Breast epithelium (tissue), 4 donors: ENCODE measurements around the gene UBR3. TPM values are rescaled to one million over a fixed set of nuclear protein-coding genes. Genes with fewer than 3 reads are reported as not detected.
"Not testable (repeated sequence)": the region's sequence is repeated elsewhere in the genome, so short reads cannot be mapped to it uniquely, and the experiment has no call there.

Experiments used
- DNase-seq, 2 donors: peaks; one replicate each; pipeline ENCODE4 v3.0.0-alpha.2; 2019; ENCODE audit warnings: low spot score in 2 of 2
- H3K27ac ChIP-seq, 2 donors: fragments of 200-600 bp; sonication (generic) in 1 of 2; one replicate each; pipeline ENCODE4 v1.5.1; 2016 to 2019; ENCODE audit warnings: mild to moderate bottlenecking in 1 of 2
- H3K27me3 ChIP-seq, 2 donors: fragments of 200-600 bp; sonication (generic) in 1 of 2; one replicate each; pipeline versions ENCODE4 v1.5.1 to v1.6.0; 2017 to 2019; ENCODE audit warnings: control low read depth in 1 of 2, mild to moderate bottlenecking in 1 of 2
- H3K36me3 ChIP-seq: fragments of 200-600 bp; one replicate; pipeline ENCODE4 v1.5.1; 2019
- H3K4me1 ChIP-seq, 2 donors: fragments of 200-600 bp; sonication (generic); one replicate each; pipeline ENCODE4 v1.5.1; 2016 to 2019; ENCODE audit warnings: control low read depth in 1 of 2
- H3K4me3 ChIP-seq, 3 donors: fragments of 200-600 bp; sonication (generic); 1 replicate in 2 of 3; 2 replicates in 1 of 3; pipeline ENCODE4 v1.5.1; 2016 to 2019; ENCODE audit warnings: mild to moderate bottlenecking in 3 of 3, moderate library complexity in 2 of 3
- H3K9me3 ChIP-seq, 2 donors: fragments of 200-600 bp; sonication (generic) in 1 of 2; one replicate each; pipeline ENCODE4 v1.5.1; 2016 to 2019; ENCODE audit warnings: control low read depth in 1 of 2
- POLR2A ChIP-seq: fragments of 450-650 bp; IDR thresholded peaks from one replicate; pipeline ENCODE4 v1.6.1; 2016; ENCODE audit warnings: antibody characterized with exemption, mild to moderate bottlenecking, moderate library complexity
- POLR2AphosphoS5 ChIP-seq, 3 donors: sonication (generic); formaldehyde crosslinking; IDR thresholded peaks; one replicate each; pipeline ENCODE4 v1.6.1; 2017; ENCODE audit warnings: antibody characterized with exemption in 3 of 3
- intact Hi-C: fragments of 100-400 bp; cut with DNase I; formaldehyde crosslinking; loops from one replicate; pipeline ENCODE4 v1.15.1; 2023; ENCODE audit warnings: low total_unique reads
- total RNA-seq, 3 donors: library from RNA; depleted of rRNA; stranded (reverse); fragments of >200 nt; gene quantifications; one replicate each; pipeline ENCODE4 v1.1.0, GENCODE V29; 2016
- TF ChIP-seq, protein P1 (sequence below), 3 donors: fragments of 450-650 bp; IDR thresholded peaks; one replicate each; pipeline ENCODE4 v1.5.1; 2016 to 2017; ENCODE audit warnings: antibody characterized with exemption in 3 of 3, mild to moderate bottlenecking in 3 of 3, moderate library complexity in 3 of 3

Gene UBR3
- total RNA-seq, 3 donors from 2014 or later = 75.7 to 110 (median 108) TPM

DNA sequence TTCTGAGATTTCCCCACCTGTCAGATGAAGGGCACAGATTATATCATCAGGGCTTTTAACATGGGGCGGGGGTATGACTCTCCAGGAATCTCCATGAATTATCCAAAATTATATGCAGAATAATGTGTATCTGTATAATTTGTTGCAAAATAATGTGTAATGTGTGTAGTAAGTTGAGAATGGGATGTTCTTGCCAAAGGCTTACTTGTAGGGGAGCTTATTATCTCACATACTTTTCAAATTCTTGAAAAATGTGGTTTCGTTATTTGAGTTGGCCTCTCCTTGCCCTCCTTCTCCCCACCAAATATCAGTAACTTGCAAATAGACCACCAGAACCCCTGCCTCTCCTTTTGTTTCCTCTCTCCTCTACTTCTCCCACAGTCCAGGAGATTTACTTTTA lies 35.6 kb downstream of the UBR3 start:
- Histone ChIP-seq H3K4me1 (no peaks in the 10 kb centered on the region), H3K27ac (no peak overlapping the region), H3K36me3 (no peaks in the 10 kb centered on the region), H3K4me3 (no peak overlapping the region), H3K27me3 (no peaks in the 10 kb centered on the region), H3K9me3 (no peaks in the 10 kb centered on the region)
- no peak for DNase-seq
- intact Hi-C loops = no loop called here
- TF ChIP-seq, protein P1, sequence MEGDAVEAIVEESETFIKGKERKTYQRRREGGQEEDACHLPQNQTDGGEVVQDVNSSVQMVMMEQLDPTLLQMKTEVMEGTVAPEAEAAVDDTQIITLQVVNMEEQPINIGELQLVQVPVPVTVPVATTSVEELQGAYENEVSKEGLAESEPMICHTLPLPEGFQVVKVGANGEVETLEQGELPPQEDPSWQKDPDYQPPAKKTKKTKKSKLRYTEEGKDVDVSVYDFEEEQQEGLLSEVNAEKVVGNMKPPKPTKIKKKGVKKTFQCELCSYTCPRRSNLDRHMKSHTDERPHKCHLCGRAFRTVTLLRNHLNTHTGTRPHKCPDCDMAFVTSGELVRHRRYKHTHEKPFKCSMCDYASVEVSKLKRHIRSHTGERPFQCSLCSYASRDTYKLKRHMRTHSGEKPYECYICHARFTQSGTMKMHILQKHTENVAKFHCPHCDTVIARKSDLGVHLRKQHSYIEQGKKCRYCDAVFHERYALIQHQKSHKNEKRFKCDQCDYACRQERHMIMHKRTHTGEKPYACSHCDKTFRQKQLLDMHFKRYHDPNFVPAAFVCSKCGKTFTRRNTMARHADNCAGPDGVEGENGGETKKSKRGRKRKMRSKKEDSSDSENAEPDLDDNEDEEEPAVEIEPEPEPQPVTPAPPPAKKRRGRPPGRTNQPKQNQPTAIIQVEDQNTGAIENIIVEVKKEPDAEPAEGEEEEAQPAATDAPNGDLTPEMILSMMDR (IDR thresholded peaks at IDR 0.05) = no peak
- TF ChIP-seq POLR2AphosphoS5 (IDR thresholded peaks at IDR 0.05) (no peak), POLR2A (no peak)

DNA sequence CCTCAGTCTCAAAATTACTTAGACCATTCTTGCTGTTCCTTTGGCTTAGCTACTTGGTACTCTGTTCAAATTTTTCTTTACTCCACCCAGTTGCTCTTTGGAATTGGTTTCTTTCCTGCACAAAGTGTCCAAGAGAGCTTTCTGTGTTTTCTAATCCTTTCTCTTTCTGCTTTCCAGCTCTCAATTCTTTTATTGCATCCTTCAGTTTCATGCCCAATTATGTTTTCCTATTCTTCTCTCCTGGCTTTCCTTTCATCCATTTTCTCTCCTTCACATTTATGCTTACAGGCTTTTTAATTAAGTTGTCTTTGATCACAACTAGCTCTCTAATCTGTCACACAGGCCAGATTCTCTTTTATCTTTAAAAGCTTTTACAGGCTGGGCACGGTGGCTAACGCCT lies 38.2 kb downstream of the UBR3 start:
- DNase-seq = no peak
- no peaks in the 10 kb centered on the region for H3K4me1 ChIP-seq
- TF ChIP-seq POLR2A = no peak
- TF ChIP-seq, protein P1 (IDR thresholded peaks at IDR 0.05) = no peak
- TF ChIP-seq POLR2AphosphoS5 (IDR thresholded peaks at IDR 0.05) = no peak
- no peaks in the 10 kb centered on the region for H3K27me3 ChIP-seq
- intact Hi-C loops = no loop called here
- H3K27ac ChIP-seq = no peak overlapping the region
- no peaks in the 10 kb centered on the region for H3K9me3 ChIP-seq
- no peak overlapping the region for H3K4me3 ChIP-seq
- no peaks in the 10 kb centered on the region for H3K36me3 ChIP-seq

DNA sequence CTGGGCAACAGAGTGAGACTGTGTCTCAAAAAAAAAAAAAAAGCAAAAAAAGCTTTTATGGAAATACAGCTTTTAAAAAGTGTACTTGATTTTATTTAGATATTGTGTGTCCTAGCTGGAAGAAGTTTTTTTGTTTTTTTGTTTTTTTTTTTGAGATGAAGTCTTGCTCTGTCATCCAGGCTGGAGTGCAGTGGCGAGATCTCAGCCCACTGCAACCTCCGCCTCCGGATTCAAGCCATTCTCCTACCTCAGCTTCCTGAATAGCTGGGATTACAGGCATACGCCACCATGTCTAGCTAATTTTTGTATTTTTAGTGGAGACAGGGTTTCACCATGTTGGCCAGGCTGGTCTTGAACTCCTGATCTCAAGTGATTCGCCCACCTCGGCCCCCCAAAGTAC lies 39.0 kb downstream of the UBR3 start:
- intact Hi-C loops, H3K36me3 ChIP-seq, H3K27me3 ChIP-seq, H3K4me3 ChIP-seq, H3K4me1 ChIP-seq, H3K27ac ChIP-seq, DNase-seq, H3K9me3 ChIP-seq: not testable (repeated sequence)

DNA sequence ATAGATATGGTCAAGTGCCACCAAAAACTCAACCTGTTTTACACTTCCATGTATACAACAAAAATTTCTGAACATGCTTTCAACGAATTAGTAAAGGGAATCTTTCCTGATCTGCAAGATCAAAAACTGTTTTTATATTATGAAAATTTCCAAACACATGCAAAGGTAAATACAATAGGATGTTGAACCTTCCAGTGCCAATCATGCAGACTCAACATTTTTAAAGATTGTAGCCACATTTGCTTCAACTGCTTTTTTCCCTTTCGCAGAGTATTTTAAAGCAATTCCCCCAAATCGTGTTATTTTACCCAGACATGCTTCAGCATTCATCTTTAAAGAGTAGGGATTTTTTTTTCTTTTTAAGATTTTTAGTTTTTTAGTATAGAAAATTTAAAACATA lies 40.3 kb downstream of the UBR3 start:
- H3K9me3 ChIP-seq = no peaks in the 10 kb centered on the region
- intact Hi-C loops = no loop called here
- no peak overlapping the region for H3K4me3 ChIP-seq
- no peaks in the 10 kb centered on the region for H3K27me3 ChIP-seq
- H3K36me3 ChIP-seq = no peaks in the 10 kb centered on the region
- no peak for DNase-seq
- no peak overlapping the region for H3K27ac ChIP-seq
- TF ChIP-seq POLR2AphosphoS5 (IDR thresholded peaks at IDR 0.05) (no peak), POLR2A (no peak)
- TF ChIP-seq, protein P1 (IDR thresholded peaks at IDR 0.05) = no peak
- no peaks in the 10 kb centered on the region for H3K4me1 ChIP-seq

DNA sequence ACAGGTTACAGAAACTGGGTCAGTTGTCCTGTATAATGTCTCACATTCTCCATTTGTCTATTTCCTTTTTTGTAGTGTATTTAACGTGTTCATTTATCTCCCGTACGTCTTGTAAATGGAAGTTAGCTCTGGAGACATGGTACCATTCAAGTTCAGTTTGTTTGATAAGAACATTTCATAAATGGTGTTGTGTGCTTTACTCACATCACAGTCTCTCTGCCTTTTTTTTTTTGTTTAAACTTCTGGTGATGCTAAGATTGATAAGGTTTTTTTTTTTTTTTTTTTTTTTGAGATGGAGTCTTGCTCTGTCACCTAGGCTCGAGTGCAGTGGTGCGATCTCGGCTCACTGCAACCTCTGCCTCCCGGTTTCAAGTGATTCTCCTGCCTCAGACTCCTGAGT lies 41.7 kb downstream of the UBR3 start:
- intact Hi-C loops = no loop called here
- TF ChIP-seq POLR2AphosphoS5 (IDR thresholded peaks at IDR 0.05) (no peak), POLR2A (no peak)
- TF ChIP-seq, protein P1 (IDR thresholded peaks at IDR 0.05) = no peak
- Histone ChIP-seq H3K36me3 (no peaks in the 10 kb centered on the region), H3K9me3 (no peaks in the 10 kb centered on the region), H3K27me3 (no peaks in the 10 kb centered on the region), H3K4me3 (no peak overlapping the region), H3K4me1 (no peaks in the 10 kb centered on the region), H3K27ac (no peak overlapping the region)
- no peak for DNase-seq

DNA sequence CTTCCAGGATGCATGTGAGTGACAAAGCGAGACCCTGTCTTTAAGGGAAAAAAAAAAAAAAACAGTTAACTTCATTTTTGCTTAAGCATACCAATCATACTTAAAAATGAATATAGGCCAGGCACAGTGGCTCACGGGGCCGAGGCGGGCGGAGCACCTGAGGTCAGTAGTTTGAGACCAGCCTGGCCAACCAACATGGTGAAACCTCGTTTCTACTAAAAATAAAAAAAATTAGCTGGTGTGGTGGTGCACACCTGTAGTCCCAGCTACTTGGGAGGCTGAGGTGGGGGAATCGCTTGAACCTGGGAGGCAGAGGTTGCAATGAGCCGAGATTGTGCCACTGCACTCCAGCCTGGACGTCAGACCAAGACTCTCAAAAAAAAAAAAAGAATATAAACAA lies 44.1 kb downstream of the UBR3 start:
- H3K27me3 ChIP-seq, H3K36me3 ChIP-seq, DNase-seq, H3K27ac ChIP-seq, H3K4me3 ChIP-seq, H3K9me3 ChIP-seq, H3K4me1 ChIP-seq, intact Hi-C loops: not testable (repeated sequence)
